Kidney (tissue), 14 donors: ENCODE measurements around the gene PDE4D. TPM values are rescaled to one million over a fixed set of nuclear protein-coding genes. Genes with fewer than 3 reads are reported as not detected.

Experiments
- DNase-seq, 5 donors: peaks; one replicate each; pipeline ENCODE4 v3.0.0-alpha.2; 2013 to 2020
- FAIRE-seq: peaks from 2 replicates; lab custom pipeline; 2012; peaks lifted over from hg19 to GRCh38; lab: Jason Lieb, UNC
- H3K27ac ChIP-seq, 2 donors: one replicate each; pipeline ENCODE4 v1.7.0; 2013; ENCODE audit warnings: low read depth in 2 of 2, low read length in 2 of 2, inconsistent platforms in 1 of 2
- H3K27me3 ChIP-seq: one replicate; pipeline ENCODE4 v1.7.1; 2013; ENCODE audit warnings: low read length, inconsistent platforms; ENCODE audit not compliant: control insufficient read depth, insufficient read depth
- H3K36me3 ChIP-seq, 3 donors: one replicate each; pipeline versions ENCODE4 v1.7.0 to v1.7.1; 2013; ENCODE audit warnings: low read length in 3 of 3, control low read depth in 1 of 3, inconsistent platforms in 1 of 3; ENCODE audit not compliant: insufficient read depth in 3 of 3, control insufficient read depth in 2 of 3
- H3K4me1 ChIP-seq, 3 donors: one replicate each; pipeline versions ENCODE4 v1.7.0 to v1.7.1; 2013; ENCODE audit warnings: low read length in 3 of 3, inconsistent platforms in 1 of 3, low read depth in 1 of 3; ENCODE audit not compliant: control insufficient read depth in 2 of 3, insufficient read depth in 2 of 3
- H3K4me3 ChIP-seq, 3 donors: one replicate each; pipeline versions ENCODE4 v1.7.0 to v1.8.1; 2013; ENCODE audit warnings: low read length in 3 of 3, control low read depth in 1 of 3, inconsistent platforms in 1 of 3
- H3K9ac ChIP-seq, 3 donors: one replicate each; pipeline versions ENCODE4 v1.7.0 to v1.7.1; 2013; ENCODE audit warnings: low read length in 3 of 3, control low read depth in 1 of 3, inconsistent platforms in 1 of 3
- H3K9me3 ChIP-seq, 3 donors: one replicate each; pipeline versions ENCODE4 v1.7.0 to v1.7.1; 2013; ENCODE audit warnings: low read length in 3 of 3, control low read depth in 1 of 3, inconsistent platforms in 1 of 3; ENCODE audit not compliant: control insufficient read depth in 2 of 3, insufficient read depth in 1 of 3
- intact Hi-C: fragments of 100-400 bp; cut with DNase I; formaldehyde crosslinking; loops from one replicate; pipeline ENCODE4 v1.11.1; 2022
- polyA plus RNA-seq: library from polyadenylated mRNA; stranded (reverse); fragments of 350-450 nt; fragmentation: Illumina TruSeq; extraction: RNeasy Lipid Tissue Mini Kit (QIAGEN cat#74804); gene quantifications from one replicate; pipeline ENCODE4 v1.2.3, GENCODE V29; 2014; ENCODE audit warnings: low read depth, low replicate concordance; ENCODE audit not compliant: insufficient read depth
- total RNA-seq: library from RNA; stranded (reverse); fragmentation: NEBNext Ultra II Directional; extraction: Animal tissue kit (Norgen Biotek cat#: 25700); gene quantifications from one replicate; pipeline ENCODE4 v1.2.1, GENCODE V29; 2021
- TF ChIP-seq, protein P1 (sequence below): IDR thresholded peaks from 3 replicates; pipeline ENCODE4 v1.5.1; 2012; ENCODE audit warnings: mild to moderate bottlenecking, moderate library complexity, borderline replicate concordance; ENCODE audit not compliant: insufficient read depth; ENCODE audit errors: extremely low read depth
- donor health status: control.
- donor health status: control.
- donor health status: control.
- donor health status: control.
- donor health status: control.
- donor health status: DM: yes; HTN: yes; CAD: no.
- donor health status: Normal renal cell carcinoma (clear cell type).

Gene PDE4D
- total and polyA plus RNA-seq, 2 donors from 2014 or later: 9.2 to 78.9 TPM

- H3K27me3 ChIP-seq: no peaks in the 10 kb centered on the region
- peaks cover 0 to 5% (median 4%) of the 10 kb centered on the region in 3 donors for H3K4me1 ChIP-seq
- DNase-seq: no peak
- FAIRE-seq: no peak
- intact Hi-C loops: no loop called here
- TF ChIP-seq, protein P1, sequence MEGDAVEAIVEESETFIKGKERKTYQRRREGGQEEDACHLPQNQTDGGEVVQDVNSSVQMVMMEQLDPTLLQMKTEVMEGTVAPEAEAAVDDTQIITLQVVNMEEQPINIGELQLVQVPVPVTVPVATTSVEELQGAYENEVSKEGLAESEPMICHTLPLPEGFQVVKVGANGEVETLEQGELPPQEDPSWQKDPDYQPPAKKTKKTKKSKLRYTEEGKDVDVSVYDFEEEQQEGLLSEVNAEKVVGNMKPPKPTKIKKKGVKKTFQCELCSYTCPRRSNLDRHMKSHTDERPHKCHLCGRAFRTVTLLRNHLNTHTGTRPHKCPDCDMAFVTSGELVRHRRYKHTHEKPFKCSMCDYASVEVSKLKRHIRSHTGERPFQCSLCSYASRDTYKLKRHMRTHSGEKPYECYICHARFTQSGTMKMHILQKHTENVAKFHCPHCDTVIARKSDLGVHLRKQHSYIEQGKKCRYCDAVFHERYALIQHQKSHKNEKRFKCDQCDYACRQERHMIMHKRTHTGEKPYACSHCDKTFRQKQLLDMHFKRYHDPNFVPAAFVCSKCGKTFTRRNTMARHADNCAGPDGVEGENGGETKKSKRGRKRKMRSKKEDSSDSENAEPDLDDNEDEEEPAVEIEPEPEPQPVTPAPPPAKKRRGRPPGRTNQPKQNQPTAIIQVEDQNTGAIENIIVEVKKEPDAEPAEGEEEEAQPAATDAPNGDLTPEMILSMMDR: no peak
- H3K27ac ChIP-seq: no peak overlapping the region
- H3K4me3 ChIP-seq: no peak overlapping the region
- no peaks in the 10 kb centered on the region for H3K36me3 ChIP-seq
- no peak overlapping the region for H3K9ac ChIP-seq
- no peaks in the 10 kb centered on the region for H3K9me3 ChIP-seq
These were observed 419.9 kb downstream of the PDE4D start for GRCh38 chr5:59473611-59474010.

DNA sequence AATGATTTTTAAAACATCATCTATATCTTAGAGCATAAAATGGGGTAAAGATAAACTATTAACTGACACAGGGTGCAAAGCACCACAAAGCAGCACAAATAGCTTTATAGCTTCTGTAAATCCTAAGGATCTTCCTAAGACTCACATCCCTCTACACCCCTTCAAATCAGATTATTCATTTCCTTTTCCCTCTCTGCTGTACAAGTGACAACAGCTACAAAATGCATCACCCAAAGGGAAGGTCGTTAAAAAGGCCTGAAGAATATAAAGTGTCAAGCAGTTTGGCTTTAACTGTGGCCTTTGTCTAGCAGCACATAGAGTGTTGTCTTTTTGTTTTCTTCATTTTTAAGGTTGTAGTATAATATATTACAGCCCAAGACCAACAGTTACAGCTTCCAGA is 422.1 kb downstream of the PDE4D start:
- Histone ChIP-seq H3K9me3 (no peaks in the 10 kb centered on the region), H3K4me1 (peaks cover 0 to 11% (median 7%) of the 10 kb centered on the region in 3 donors), H3K27me3 (no peaks in the 10 kb centered on the region), H3K27ac (no peak overlapping the region), H3K4me3 (no peak overlapping the region), H3K9ac (no peak overlapping the region), H3K36me3 (no peaks in the 10 kb centered on the region)
- DNase-seq: no peak
- FAIRE-seq: no peak
- intact Hi-C loops: no loop called here
- TF ChIP-seq, protein P1: no peak

DNA sequence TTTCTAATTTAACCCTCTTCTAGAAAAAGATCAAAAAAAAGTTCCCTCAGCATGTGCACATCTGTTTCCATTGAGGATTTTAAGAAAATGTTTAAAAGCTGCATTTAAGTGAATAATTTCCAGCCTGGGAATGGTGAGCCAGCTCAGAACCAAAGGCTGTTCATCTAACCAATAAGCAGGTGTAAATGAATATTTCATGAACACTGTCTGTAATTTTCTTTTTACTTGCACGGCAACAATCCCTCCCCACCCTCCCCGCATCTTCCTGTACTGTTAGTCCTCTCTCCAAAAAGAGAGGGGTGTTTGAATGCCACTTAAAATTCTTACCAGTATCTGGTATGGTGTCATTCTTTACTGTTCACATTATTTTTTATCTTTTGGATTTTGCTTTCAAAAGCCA is 425.6 kb downstream of the PDE4D start:
- H3K9me3 ChIP-seq: no peaks in the 10 kb centered on the region

More for the DNA sequence above, 425.6 kb downstream of the PDE4D start:
- no peak overlapping the region for H3K4me3 ChIP-seq
- TF ChIP-seq, protein P1: no peak
- intact Hi-C loops: no loop called here
- no peak for FAIRE-seq
- no peaks in the 10 kb centered on the region for H3K27me3 ChIP-seq
- no peak overlapping the region for H3K27ac ChIP-seq
- no peak overlapping the region for H3K9ac ChIP-seq
- peaks cover 0 to 21% (median 7%) of the 10 kb centered on the region in 3 donors for H3K4me1 ChIP-seq
- no peak for DNase-seq
- H3K36me3 ChIP-seq: no peaks in the 10 kb centered on the region
